GM18507 (cell line): ENCODE results near the gene ALG14.

Source experiments
- DNase-seq: peaks from one replicate; pipeline ENCODE4 v3.0.0; 2011; ENCODE audit warnings: low read depth; ENCODE audit not compliant: insufficient read length; ENCODE audit errors: extremely low spot score
- FAIRE-seq: peaks from 2 replicates; lab custom pipeline; 2011; peaks lifted over from hg19 to GRCh38; lab: Jason Lieb, UNC

Gene ALG14

DNA sequence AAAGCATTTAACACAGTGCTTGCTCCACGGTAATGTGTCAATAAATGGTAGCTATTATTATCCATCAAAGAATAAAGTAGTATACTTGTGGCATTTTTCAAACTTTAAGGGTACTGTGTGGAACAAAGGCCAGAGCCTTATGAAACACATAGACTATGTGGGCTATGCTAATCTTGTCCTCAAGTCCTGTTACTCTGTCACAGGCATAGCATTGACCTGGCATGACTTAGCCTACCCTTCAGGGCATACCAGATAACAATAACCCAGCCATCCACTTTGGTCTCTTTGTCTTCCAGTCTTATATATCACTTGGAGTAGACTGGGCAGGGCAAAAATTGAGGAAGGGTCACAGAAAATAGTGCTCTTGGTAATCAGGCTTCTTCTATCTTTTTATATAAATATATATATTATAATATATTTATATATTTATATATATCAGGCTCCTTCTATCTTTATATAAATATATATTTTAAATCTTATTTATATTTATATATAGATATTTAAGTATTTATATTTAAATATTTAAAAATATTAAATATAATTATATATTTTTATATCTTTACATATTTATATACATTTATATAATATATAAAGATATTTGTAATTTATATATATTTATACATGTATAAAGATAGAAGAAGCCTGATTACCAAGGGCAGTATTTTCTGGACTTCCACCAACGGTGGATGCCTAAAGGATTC, 79.7 kb downstream of the ALG14 start:
- DNase-seq (no peak), FAIRE-seq (no peak)

DNA sequence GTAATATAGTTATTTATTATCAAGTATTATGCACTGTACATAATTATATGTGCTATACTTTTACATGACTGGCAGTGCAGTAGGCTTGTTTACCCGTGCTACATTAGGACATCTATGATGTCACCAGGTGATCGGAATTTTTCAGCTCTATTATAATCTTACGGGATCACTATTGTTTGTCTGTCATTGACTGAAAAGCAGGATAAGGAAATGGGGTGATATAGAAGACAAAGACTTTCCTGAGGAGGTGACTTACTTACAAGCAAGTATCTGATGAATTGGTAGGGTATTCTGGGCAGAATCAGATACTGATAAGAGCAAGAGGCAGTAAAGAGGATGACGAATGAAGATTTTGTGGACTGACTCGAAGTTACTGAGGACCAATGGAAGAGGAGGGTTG, 80.6 kb downstream of the ALG14 start:
- FAIRE-seq (no peak), DNase-seq (no peak)

DNA sequence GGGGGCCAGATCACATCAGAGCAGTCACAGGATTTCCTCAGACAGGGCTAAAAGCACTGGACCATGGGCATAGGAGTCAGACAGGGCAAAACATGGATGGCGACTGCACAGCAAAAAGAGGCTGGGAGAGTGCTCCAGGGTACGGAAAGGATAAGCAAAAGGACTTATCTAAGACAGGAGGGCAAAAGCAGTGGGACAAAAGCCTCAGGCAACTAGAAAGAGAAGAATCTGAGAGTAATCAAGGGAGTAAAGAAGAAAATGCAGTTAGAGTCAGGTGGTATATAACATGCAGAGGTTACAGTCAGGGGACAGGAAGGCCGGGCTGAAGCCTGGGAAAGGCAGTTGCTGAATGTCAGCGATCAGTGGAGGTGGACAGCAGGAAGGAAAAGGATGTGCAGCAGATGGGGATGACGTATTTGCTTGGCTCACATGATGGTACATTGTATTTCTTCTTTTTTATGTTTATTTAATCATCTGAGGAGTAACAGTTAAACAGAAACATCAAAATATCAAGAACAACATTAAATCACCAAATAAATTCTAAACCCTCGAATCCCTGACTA, 82.8 kb downstream of the ALG14 start:
- no peak for FAIRE-seq
- no peak for DNase-seq

DNA sequence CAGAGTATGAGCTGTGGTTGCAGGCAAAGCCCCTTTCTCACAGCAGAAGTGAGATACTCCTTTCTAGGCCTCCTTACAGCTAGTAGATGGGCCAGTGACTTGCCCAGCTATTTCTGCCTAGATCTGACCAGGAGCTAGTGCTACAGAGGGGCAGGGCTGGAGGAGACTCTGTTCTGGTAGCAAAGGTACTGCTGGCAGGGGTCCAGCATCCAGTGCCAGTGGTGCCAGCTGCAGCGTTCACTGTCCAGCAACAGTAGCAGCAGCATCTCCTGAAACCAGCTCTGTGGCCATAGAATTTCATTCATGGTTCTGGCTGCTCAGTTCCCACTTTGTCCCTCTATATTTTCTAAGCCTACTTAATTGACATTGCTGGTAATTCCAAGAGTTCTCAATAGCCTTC, 83.4 kb downstream of the ALG14 start:
- FAIRE-seq (no peak), DNase-seq (no peak)

DNA sequence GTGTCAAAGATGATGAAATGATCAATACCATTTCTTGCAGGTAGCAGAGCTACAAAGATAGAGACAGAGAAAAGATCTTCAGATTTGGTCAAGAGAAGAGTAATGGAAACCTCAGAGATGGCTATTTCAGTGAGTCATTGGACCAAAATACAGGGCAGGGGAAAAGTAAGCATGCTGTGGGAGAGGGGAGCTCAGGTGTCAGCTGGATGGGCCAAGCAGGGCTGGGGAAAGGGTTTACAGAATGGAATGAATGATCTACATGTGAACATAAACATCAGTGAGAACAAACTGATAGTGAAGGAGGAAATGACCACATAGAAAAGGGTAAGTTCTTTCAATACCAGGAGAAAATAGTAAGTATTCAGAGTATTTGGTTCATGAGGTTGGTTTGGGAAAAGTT, 84.4 kb downstream of the ALG14 start:
- DNase-seq = no peak
- no peak for FAIRE-seq

DNA sequence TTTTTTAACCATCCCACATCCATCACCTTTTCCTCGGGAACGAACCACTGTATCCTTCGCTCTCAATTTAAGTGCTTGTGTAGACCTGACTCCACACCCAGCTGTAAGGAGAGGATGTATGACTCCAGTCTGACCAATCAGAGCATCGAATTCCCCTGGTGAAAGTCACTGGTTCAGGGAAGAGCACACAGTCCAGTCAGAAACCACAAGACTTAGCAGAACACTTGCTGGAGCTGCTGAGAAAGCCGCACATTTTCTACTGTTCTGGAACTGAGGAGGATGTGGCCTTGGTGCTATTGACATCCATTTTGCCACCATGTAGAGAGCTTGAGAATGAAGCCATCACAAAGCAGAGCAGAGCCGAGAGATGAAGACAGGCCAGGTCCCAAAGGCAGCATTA, 86.0 kb downstream of the ALG14 start:
- FAIRE-seq = no peak
- DNase-seq = no peak

DNA sequence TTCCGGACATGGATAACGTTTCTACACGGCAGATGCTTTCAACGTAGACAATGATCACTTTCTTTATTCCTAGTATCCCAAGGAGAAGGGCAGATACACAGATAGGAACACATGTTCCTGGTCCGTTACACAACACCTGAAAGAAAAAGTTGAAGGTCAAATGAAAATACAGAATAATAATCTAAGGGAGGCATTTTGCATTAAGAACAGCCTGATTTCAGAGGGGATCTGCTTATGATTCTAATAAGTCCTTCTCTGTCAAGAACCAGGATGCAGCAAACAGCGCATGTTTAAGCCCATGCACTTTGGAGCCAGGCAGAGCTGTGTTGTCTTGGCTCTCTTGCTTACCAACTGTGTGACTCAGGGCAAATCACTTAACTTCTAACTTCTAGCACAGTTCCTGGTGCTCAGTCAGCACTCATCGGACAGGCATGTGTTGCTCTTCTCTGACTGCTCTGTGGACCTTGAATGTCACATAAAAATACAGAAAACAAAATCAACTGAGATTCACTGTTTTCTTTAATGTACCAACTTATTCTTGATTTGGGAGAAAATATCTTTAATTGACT, 89.5 kb downstream of the ALG14 start:
- DNase-seq (no peak), FAIRE-seq (no peak)

DNA sequence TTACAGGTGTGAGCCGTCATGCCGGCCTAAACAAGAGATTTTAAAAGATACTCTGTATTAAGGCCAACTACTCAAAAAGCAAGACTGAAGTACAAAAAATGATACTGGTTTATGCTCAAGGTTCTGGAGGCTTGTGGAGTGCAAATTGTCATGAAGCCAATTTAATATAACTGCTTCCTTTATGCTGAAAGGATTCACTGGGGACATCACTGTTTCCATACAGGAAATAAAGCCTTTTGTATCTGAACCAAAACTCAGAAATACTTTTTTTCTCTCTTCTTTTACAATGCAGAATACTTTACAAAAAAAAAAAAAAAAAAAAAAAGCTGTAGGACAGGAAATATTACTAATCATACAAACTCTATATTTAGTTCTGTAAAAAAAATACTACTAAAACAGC, 90.4 kb downstream of the ALG14 start:
- no peak for DNase-seq
- no peak for FAIRE-seq

DNA sequence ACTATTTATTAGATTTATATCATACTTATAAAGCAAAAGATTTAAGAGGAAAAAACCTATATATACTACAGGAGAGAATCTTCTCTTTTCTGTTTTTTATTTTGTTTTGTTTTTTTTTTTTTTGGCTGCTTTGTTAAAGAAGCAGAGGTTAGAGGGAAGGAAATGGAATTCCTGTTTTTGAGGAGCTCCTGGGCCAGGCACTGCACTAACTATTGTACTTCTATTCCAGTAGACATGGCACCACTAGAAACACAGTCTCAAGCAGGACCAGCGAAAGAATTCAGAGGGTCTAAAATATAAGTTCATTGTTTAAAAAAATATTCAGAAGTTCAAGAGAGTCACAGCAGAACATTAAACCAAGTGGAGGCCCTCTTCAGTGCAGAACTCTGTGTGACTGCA, 91.2 kb downstream of the ALG14 start:
- no peak for DNase-seq
- FAIRE-seq = no peak

DNA sequence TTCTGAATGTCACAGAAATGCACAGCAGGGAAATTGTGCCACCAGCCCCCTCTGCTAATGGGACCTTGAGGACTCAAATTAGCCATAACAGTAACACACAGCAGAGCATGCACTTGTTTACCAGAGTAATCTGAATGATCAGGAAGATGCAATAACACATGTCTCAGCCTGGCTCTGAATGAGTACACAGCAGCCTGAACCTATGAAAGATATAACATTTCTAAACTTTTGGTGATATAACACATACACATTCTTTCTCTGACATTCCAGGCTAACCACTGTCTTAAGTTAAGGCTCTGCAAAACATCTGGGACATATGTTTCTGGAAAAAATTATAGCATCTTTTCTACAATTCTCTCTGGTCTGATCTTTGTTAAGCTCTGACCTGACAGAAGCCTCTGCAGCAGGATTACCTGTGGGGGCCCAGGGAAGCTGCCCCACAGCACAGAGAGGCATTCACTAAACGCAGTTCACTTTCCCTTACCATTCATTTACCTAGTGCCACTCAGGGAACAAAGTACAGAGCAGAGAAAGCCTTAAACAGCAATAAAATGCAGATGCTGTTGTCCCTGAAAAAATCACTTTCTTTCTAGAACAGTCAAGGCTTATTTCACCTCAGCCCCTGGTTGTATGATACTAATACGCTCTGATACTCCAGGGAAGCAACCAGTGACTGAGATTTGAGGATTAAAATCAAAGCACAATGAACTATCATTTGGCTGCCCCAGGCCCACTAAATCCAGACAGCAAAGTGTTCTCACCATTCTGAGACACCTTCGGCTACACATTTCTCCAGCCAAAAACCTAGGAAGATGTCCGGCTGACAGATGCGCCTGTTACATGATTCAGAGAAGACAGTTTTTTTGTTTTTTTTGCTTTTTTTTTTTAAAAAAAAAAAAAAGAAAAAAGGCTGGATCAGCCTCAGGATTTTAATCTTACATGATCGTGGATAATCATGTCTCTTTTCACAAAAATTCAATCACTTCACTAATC, 91.9 kb downstream of the ALG14 start:
- no peak for DNase-seq
- FAIRE-seq = no peak

DNA sequence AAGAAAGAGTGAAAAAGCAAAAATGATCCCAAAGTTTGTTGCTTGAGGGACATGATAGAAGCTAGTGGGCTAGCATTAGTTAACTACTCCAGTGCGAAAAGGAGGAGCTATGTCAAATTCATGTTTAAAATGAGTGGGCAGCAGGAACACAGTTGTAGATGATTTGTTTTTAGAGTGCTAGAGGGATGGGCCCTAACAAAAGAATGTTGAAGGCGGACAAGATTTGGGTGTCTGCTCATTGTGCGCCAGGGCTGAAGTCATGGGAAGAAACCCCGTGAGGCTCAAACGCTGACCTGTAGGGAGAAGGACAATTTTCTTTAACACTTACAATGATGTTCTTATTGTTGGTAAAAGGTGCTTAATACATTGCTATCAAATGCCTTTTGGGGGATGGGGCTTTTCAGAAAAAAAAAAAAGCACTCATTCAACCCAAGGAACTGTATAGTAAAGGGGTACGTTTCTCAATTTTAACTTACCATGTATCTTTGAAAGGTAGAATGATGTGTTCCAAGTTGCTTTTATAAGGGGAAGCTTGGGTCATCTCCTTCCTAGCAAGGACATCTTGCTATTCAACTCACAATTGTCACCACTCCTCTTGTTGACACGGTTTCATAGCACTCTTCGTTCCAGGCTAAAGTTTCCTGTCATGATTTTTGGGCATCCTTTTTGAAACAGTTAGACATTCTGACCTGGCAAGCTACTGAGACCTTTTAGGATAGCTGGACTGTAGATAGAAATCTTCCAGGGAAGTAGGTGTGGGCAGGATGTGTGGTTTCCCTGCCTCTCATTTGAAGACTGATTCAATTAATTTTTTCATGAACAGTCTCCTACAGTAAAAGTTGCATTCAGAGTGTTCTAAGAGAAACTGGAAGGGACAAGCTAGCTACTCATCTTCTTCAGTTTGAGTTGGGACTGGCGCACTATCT, 92.8 kb downstream of the ALG14 start:
- DNase-seq (no peak), FAIRE-seq (no peak)

DNA sequence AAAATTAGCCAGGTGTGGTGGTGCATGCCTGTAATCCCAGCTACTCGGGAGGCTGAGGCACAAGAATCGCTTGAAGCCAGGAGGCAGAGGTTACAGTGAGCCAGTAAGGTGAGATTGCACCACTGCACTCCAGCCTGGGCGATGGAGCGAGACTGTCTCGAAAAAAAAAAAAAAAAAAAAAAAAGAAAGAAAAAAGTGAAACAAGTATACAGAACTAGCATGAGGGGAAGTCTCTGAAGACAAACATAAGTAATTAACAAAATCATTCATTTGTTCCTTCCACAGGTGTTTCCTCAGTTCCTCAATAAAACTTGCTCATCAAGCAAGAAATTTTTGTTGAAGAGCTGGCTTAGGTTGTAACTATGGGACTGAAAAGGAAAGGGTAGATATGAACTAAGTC, 93.6 kb downstream of the ALG14 start:
- DNase-seq = no peak
- no peak for FAIRE-seq

DNA sequence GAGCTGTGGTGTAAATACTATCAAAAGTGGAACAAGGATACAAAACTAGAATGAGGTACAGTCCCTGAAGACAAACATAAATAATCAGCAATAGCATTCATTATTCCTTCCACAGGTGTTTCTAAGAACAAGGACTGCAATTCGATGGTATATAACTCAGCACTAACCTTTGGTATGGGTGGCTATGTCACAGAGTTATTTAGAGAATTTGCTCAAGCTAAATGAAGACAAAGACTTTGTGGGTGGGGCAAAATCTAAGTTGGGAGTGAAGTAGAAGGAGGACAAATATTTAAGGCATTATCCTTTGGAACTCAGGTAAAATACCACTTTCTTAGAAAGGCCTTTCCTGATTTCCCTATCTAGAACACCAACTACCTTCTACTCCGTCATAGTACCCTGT, 94.3 kb downstream of the ALG14 start:
- FAIRE-seq (no peak), DNase-seq (no peak)

DNA sequence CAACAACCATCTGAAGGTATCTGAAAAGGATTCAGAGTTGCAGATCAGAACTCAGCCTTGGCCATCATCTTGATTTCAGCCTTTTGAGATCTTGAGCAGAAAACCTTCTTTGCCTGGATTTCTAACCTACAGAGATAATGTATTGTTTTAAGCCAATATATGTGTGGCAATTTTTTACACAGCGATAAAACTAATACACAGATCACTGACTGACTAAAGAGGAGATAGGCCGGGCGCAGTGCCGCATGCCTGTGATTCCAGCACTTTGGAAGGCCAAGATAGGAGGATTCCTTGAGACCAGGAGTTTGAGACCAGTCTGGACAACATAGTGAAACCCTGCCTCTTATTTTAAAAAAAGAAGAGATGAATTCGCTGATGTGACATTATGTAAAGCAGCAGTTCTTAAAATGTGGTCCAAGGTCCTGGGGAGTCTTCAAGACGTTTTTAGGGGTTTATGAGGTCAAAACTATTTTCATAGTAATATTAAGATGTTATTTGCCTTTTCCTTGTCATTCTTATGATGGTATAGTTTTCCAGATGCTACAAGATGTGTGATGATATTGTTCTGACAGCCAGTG, 95.7 kb downstream of the ALG14 start:
- no peak for FAIRE-seq
- no peak for DNase-seq

DNA sequence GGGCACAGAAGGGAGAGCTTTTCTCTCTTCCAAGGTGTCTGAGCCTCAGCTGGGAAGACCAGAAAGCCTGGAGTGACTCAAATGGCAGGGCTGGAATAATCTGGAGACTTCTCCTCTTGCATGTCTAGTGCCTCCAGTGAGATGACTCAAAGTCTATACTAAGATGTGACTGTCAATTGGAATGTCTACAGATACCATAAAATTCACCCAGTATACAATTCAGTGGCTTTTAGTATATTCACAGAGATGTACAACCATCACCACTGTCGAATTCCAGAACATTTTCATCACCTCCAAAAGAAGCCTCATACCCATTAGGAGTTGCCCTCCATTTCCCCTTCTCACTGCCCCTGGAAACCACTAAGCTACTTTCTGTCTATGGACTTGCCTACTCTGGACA, 97.9 kb downstream of the ALG14 start:
- no peak for DNase-seq

DNA sequence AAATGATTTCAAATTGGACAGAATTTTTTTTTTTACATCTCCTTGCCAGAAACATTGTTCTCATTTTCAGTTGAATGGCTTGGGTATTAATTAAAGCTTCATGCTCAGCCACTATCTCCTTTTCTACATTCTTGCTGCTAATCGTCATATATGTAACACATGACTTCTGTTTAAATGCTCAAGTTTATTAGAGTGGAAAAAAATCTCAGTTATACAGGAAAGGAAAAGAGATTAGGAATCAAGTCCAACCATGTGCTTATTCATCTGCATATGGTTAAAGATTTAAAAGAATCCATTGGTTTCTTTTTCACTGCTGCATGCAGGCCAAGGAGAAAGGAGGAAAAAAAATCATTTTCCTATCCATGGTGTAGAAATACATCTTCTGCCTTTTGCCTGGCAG, 98.5 kb downstream of the ALG14 start:
- FAIRE-seq (no peak), DNase-seq (no peak)

More for the DNA sequence above, 97.9 kb downstream of the ALG14 start:
- no peak for FAIRE-seq

DNA sequence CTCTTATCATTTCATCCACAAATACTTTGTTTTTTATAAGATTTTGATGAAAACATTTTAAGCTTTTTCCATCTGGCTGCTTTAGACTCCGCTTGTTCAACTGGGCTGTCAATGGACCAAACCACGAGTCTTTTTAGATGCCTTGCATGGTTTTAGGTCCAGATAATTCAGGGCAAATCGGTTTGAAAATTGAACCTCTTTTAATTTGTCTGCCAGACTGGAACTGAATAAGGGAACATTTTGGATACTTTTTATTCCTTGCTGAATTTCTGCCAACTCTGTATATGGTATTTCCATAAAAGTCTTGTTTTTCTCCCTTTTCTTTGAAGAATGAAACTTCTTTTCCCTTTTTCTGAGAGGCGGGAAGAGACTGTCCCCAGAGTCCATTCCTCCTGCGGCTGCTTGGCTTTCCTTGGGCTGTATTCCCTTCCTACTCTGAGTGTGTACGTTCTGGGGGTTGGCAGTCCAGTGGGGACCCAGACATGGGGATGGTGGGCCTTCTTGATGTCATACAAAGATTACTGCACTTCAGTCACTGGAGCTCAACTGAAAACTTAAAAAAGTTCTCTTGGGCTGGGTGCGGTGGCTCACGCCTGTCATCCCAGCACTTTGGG, 99.3 kb downstream of the ALG14 start:
- FAIRE-seq = no peak

DNA sequence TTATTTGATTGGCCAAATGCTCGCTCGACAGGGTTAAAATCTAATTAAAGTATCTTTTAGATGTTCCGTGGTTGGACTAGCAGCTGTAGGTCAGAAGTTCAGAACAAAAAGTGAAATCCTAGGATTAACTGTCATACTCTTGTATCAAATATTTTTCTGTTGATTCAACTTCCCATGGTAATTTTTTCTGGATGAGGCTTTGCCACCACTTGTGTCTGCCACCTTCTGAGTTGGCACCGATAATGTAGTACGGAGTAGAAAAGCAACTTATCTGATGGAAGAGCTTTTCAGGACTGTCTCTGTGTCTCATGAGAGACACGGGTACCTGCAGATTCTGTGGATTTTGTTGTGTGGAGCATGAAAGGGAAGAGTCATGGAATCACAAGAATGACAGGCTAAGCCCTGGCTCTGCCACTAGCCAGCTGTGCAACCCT, 101.2 kb downstream of the ALG14 start:
- FAIRE-seq (no peak), DNase-seq (no peak)

More for the DNA sequence above, 99.3 kb downstream of the ALG14 start:
- no peak for DNase-seq
